ENCODE results near the gene QRFPR.
"Not testable (repeated sequence)": the region's sequence is repeated elsewhere in the genome, so short reads cannot be mapped to it uniquely, and the experiment has no call there.

QRFPR gene

GRCh38 chr4:121339307-121339706 lies 41.5 kb downstream of the QRFPR start:
- no peak for DNase-seq

GRCh38 chr4:121338518-121338917 lies 42.3 kb downstream of the QRFPR start:
- no peak for DNase-seq

- no peak for DNase-seq
Observed at GRCh38 chr4:121336706-121337105, 44.1 kb downstream of the QRFPR start.

- DNase-seq = no peak
Observed at GRCh38 chr4:121330180-121330665, 50.6 kb downstream of the QRFPR start.

GRCh38 chr4:121326597-121326996 lies 54.2 kb downstream of the QRFPR start:
- DNase-seq = no peak

GRCh38 chr4:121324331-121324730 lies 56.5 kb downstream of the QRFPR start:
- DNase-seq = no peak

GRCh38 chr4:121321466-121321865 lies 59.4 kb downstream of the QRFPR start:
- DNase-seq = no peak

- no peak for DNase-seq
Observed at GRCh38 chr4:121316091-121316490, 64.7 kb downstream of the QRFPR start.

GRCh38 chr4:121313430-121313829 lies 67.4 kb downstream of the QRFPR start:
- DNase-seq = not testable (repeated sequence)

- no peak for DNase-seq
Observed at GRCh38 chr4:121308828-121309227, 72.0 kb downstream of the QRFPR start.

GRCh38 chr4:121308328-121308663 lies 72.5 kb downstream of the QRFPR start:
- DNase-seq = no peak

- DNase-seq = peak; percentile 26 to 68
Observed at GRCh38 chr4:121307445-121308327, 73.1 kb downstream of the QRFPR start.

- no peak for DNase-seq
Observed at GRCh38 chr4:121306931-121307330, 73.9 kb downstream of the QRFPR start.

GRCh38 chr4:121304893-121305292 lies 75.9 kb downstream of the QRFPR start:
- DNase-seq = no peak

- no peak for DNase-seq
Observed at GRCh38 chr4:121299367-121299766, 81.5 kb downstream of the QRFPR start.

- DNase-seq = no peak
Observed at GRCh38 chr4:121283319-121283718, 97.5 kb downstream of the QRFPR start.

GRCh38 chr4:121280425-121280824 lies 100.4 kb downstream of the QRFPR start:
- DNase-seq = no peak

GRCh38 chr4:121278811-121279368 lies 101.9 kb downstream of the QRFPR start:
- DNase-seq = no peak

Data from CD4-positive, alpha-beta T cell treated with Interleukin-1 beta for 1 hour (primary cell).